Stomach (tissue), 9 donors: ENCODE data around the gene UBE2C. TPM values are rescaled to one million over a fixed set of nuclear protein-coding genes. Genes with fewer than 3 reads are reported as not detected.

Experiments used
- DNase-seq, 2 donors: peaks; one replicate each; pipeline versions ENCODE4 v3.0.0 to v3.0.0-alpha.2; 2013 to 2019
- H3K27ac ChIP-seq, 5 donors: fragments of 200-600 bp in 4 of 5; sonication (generic) in 4 of 5; one replicate each; pipeline ENCODE4 v1.5.1; 2013 to 2019; ENCODE audit warnings: mild to moderate bottlenecking in 1 of 5, moderate library complexity in 1 of 5
- H3K27me3 ChIP-seq, 3 donors: fragments of 200-600 bp; sonication (generic); one replicate each; pipeline ENCODE4 v1.5.1; 2017 to 2019; ENCODE audit warnings: mixed run types in 1 of 3
- H3K36me3 ChIP-seq, 4 donors: fragments of 200-600 bp; sonication (generic); 1 replicate in 3 of 4; 2 replicates in 1 of 4; pipeline ENCODE4 v1.5.1; 2016 to 2019
- H3K4me1 ChIP-seq, 4 donors: fragments of 200-600 bp; sonication (generic); one replicate each; pipeline ENCODE4 v1.5.1; 2016 to 2019
- H3K4me3 ChIP-seq, 4 donors: fragments of 200-600 bp; sonication (generic) in 3 of 4; one replicate each; pipeline ENCODE4 v1.5.1; 2016 to 2019; ENCODE audit warnings: mild to moderate bottlenecking in 1 of 4
- H3K9me3 ChIP-seq, 4 donors: fragments of 200-600 bp; sonication (generic); one replicate each; pipeline ENCODE4 v1.5.1; 2016 to 2019
- CTCF ChIP-seq, 7 experiments: fragments of 450-650 bp in 4 of 7; fragments of 200-600 bp in 3 of 7; sonication (generic) in 3 of 7; IDR thresholded peaks; one replicate each; pipeline ENCODE4 v1.5.1; 2016 to 2019; ENCODE audit warnings: antibody characterized with exemption in 7 of 7, control low read depth in 2 of 7, mild to moderate bottlenecking in 1 of 7
- EP300 ChIP-seq: sonication (generic); formaldehyde crosslinking; IDR thresholded peaks from one replicate; pipeline ENCODE4 v1.6.1; 2017; ENCODE audit warnings: antibody characterized with exemption
- POLR2A ChIP-seq, 4 donors: fragments of 450-650 bp; IDR thresholded peaks; one replicate each; pipeline ENCODE4 v1.6.1; 2016; ENCODE audit warnings: antibody characterized with exemption in 4 of 4, control low read depth in 2 of 4, mild to moderate bottlenecking in 1 of 4, moderate library complexity in 1 of 4
- POLR2AphosphoS5 ChIP-seq, 3 donors: sonication (generic); formaldehyde crosslinking; IDR thresholded peaks; one replicate each; pipeline ENCODE4 v1.6.1; 2016; ENCODE audit warnings: antibody characterized with exemption in 3 of 3
- WGBS, 5 donors: extraction: QIAGEN DNeasy Blood & Tissue Kit in 3 of 5; methylation state at CpG; one replicate each; pipeline versions ENCODE4 v1.1.5 to v1.1.7; 2013 to 2018; 5-methylcytosine and 5-hydroxymethylcytosine counted together
- intact Hi-C: fragments of 100-400 bp; cut with DNase I; formaldehyde crosslinking; loops from one replicate; pipeline ENCODE4 v1.15.1; 2023; ENCODE audit warnings: low total_unique reads
- polyA plus RNA-seq, 3 donors: library from polyadenylated mRNA; stranded (reverse); fragments of 200-250 nt; gene quantifications; one replicate each; pipeline ENCODE4 v1.2.3, GENCODE V29; 2013
- total RNA-seq, 5 donors: library from RNA; depleted of rRNA; stranded (reverse); fragments of >200 nt; gene quantifications; one replicate each; pipeline versions ENCODE4 v1.1.0 to v1.2.3, GENCODE V29; 2014 to 2016
- donor health status: healthy with polysubstance abuse.
- donor health status: Bipolar disorder and iron deficiency.
- donor health status: healthy.

The UBE2C gene
- total and polyA plus RNA-seq, 8 donors, result 10.5 to 72.2 (median 14.6) TPM; not detected in 1

DNA sequence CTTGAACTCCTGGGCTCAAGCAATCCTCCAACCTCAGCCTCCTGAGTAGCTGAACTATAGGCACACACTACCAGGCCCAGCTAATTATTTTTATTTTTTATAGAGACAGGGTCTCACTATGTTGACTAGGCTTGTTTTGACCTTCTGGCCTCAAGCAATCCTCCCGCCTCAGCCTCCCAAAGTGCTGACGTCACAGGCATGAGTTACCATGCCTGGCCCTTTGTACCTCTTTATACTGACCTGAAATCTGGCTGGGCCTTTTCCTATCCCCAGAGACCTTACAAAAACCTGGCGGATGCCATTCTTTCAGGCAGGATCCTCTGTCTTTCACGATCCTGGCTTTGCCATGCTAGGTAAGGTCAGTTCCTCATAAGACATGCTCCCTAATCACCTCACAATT lies 32.3 kb upstream of the UBE2C start:
- H3K36me3 ChIP-seq, result no peaks in the 10 kb centered on the region
- no peak for TF ChIP-seq EP300
- H3K4me3 ChIP-seq, result no peak overlapping the region
- WGBS, 5 donors, result 65 to 100% (median 80%) methylated on average over 3 to 4 of the region's 4 CpGs
- DNase-seq, result no peak
- peak overlapping the region; percentile 81 to 96 (median 95) for H3K27ac ChIP-seq
- no peaks in the 10 kb centered on the region for H3K9me3 ChIP-seq
- H3K4me1 ChIP-seq, result peaks cover 61 to 79% (median 71%) of the 10 kb centered on the region in 4 donors
- intact Hi-C loops, result no loop called here
- H3K27me3 ChIP-seq, result no peaks in the 10 kb centered on the region

- intact Hi-C loops, result no loop called here
- Histone ChIP-seq H3K4me1 (peaks cover 61 to 79% (median 71%) of the 10 kb centered on the region in 4 donors), H3K4me3 (no peak overlapping the region), H3K27ac (peak overlapping the region; percentile 81 to 96 (median 95)), H3K27me3 (no peaks in the 10 kb centered on the region), H3K9me3 (no peaks in the 10 kb centered on the region), H3K36me3 (no peaks in the 10 kb centered on the region)
- DNase-seq, result peak; percentile 48 to 74
- 14 to 29% (median 27%) methylated on average over 4 of the region's 4 CpGs for WGBS, 5 donors
- TF ChIP-seq POLR2A (IDR thresholded peaks at IDR 0.05), result no peak
- TF ChIP-seq CTCF (IDR thresholded peaks at IDR 0.05), result no peak
- TF ChIP-seq POLR2AphosphoS5 (IDR thresholded peaks at IDR 0.05), result peak; percentile 56 to 80 (median 77)
- no peak for TF ChIP-seq EP300
These were observed 31.0 kb upstream of the UBE2C start for GRCh38 chr20:45781391-45781931.

DNA sequence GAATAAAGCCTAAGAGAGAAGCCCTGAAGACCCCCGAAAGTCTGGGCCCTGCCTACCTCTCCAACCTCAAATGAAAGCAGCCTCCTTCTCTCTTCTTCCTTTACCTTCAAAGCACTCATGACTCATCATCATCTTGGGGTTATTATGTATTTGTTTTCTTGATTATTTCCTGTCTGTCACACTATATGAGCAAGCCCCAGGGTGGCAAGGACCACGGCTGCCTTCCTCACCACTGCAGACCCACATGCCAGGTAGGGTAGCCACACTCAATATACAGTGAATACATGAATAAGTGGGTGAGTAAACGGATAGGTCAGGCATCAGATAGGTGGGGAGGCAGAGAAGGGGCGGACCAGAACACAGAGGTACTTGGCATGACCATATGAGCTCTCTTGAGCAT lies 29.6 kb upstream of the UBE2C start:
- peak overlapping the region; percentile 5 to 96 (median 95) for H3K27ac ChIP-seq
- intact Hi-C loops, result no loop called here
- no peak for TF ChIP-seq EP300
- no peak for TF ChIP-seq CTCF (IDR thresholded peaks at IDR 0.05)
- no peak for TF ChIP-seq POLR2AphosphoS5 (IDR thresholded peaks at IDR 0.05)
- TF ChIP-seq POLR2A (IDR thresholded peaks at IDR 0.05), result no peak

DNA sequence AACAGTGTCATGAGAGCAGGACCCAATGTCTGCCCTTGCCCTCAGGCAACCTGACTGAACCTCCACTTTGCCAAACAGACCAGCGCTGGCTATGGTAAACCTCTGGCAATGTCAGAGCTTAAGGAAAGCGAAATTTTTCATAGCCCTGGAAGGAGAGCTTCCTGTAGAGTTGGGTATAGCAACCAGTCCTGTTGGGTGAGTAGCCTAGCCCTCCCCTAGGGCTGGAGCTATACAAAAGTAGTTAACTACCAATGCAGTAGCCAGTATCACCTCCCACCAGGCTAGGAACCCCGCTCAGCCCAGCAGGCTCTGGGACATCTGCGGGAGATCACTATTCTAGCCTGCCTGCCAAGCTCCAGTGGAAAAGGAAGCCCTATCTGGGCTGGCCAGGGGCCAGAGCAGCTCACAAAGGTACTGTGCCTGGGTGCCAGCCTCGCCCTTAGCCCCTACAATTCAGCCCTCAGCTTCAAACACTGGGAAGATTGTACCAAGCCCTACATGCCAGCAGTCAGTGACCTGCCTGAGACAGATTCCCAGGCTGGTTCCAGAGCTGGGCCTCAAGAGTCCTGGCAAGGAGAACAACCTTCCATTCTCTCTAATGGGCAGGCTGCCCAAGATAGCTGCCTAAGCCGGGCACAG lies 28.7 kb upstream of the UBE2C start:
- intact Hi-C loops, result no loop called here
- TF ChIP-seq POLR2A (IDR thresholded peaks at IDR 0.05), result no peak
- TF ChIP-seq POLR2AphosphoS5 (IDR thresholded peaks at IDR 0.05), result peak in 1 of 3 donors; percentile 24
- 24 to 49% (median 42%) methylated on average over 5 to 6 of the region's 6 CpGs for WGBS, 5 donors
- Histone ChIP-seq H3K36me3 (no peaks in the 10 kb centered on the region), H3K9me3 (no peaks in the 10 kb centered on the region), H3K4me3 (no peak overlapping the region), H3K27ac (peak overlapping the region; percentile 33 to 96 (median 95)), H3K27me3 (no peaks in the 10 kb centered on the region), H3K4me1 (peaks cover 51 to 61% (median 55%) of the 10 kb centered on the region in 4 donors)
- peak; percentile 44 to 91 for DNase-seq

More for the DNA sequence above, 29.6 kb upstream of the UBE2C start:
- 37 to 53% (median 41%) methylated on average over 4 of the region's 4 CpGs for WGBS, 5 donors
- Histone ChIP-seq H3K4me1 (peaks cover 59 to 70% (median 64%) of the 10 kb centered on the region in 4 donors), H3K36me3 (no peaks in the 10 kb centered on the region), H3K27me3 (no peaks in the 10 kb centered on the region), H3K4me3 (no peak overlapping the region), H3K9me3 (no peaks in the 10 kb centered on the region)
- DNase-seq, result no peak

DNA sequence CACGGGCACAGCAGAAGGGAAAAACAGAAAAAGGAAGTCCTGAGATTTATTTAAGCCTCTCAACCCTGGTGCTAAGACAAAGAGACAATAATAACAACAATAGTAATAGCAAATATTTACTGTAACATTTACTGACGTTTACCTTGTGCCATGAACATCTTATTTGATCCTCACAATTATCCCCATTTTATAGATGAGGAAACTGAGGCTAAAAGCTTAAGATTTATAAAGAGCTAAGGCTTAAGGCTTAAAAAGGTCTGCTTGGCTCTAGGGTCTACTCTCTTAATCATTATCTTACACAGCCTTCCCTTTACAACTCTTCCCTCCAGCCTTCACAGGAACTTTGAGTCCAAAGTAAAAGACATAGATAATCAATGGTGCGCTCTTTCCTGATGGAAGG lies 24.1 kb upstream of the UBE2C start:
- no peak for DNase-seq
- Histone ChIP-seq H3K9me3 (no peaks in the 10 kb centered on the region), H3K27me3 (no peaks in the 10 kb centered on the region), H3K4me1 (peaks cover 22 to 38% (median 31%) of the 10 kb centered on the region in 4 donors), H3K36me3 (no peaks in the 10 kb centered on the region), H3K27ac (no peak overlapping the region), H3K4me3 (no peak overlapping the region)
- TF ChIP-seq EP300 (no peak), POLR2AphosphoS5 (IDR thresholded peaks at IDR 0.05) (no peak), CTCF (IDR thresholded peaks at IDR 0.05) (no peak), POLR2A (IDR thresholded peaks at IDR 0.05) (no peak)
- intact Hi-C loops, result no loop called here
- 50 to 62% (median 56%) methylated on average over 3 of the region's 3 CpGs for WGBS, 5 donors
